ENCODE results near the gene HMCES.

Gene HMCES

DNA sequence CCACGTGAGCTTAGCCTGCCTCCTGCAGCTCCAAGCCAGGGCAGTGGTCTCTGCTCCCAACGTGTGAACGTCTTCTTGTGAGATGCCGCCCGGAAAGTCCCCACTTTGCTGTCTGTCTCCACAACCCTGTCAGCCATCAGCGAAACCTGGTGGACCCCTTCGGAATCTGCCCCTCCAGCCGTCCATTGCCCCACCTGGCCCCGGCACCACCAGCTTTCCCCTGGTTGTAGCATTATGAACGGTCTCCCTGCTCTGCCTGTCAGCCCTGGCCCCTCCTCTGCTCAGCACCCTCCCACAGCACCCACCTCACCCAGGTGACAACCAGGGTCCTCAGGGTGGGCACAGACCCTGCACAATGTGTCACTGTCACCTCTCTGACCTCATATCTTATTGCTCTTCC lies 71.1 kb downstream of the HMCES start:
- DNase-seq, result no peak

DNA sequence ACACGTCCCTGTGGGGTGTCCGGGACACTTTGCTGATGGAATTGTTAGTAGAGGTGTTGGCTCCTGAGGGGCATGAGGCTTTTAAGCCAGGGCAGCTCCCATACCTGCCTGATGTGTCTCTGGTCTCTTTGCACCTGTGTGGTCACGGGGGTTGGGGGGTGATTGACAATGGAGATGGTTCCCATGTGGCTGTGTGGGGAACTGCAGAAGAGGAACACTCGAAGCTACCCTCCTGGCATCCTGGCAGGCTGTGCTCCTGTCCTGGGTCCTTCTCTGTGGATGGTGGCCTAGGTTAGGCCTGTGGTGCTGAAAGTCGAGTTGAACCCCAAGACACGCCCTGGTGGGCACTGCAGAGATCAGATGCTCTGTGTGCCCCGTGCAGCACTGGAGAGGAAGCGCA lies 73.4 kb downstream of the HMCES start:
- DNase-seq, result no peak

DNA sequence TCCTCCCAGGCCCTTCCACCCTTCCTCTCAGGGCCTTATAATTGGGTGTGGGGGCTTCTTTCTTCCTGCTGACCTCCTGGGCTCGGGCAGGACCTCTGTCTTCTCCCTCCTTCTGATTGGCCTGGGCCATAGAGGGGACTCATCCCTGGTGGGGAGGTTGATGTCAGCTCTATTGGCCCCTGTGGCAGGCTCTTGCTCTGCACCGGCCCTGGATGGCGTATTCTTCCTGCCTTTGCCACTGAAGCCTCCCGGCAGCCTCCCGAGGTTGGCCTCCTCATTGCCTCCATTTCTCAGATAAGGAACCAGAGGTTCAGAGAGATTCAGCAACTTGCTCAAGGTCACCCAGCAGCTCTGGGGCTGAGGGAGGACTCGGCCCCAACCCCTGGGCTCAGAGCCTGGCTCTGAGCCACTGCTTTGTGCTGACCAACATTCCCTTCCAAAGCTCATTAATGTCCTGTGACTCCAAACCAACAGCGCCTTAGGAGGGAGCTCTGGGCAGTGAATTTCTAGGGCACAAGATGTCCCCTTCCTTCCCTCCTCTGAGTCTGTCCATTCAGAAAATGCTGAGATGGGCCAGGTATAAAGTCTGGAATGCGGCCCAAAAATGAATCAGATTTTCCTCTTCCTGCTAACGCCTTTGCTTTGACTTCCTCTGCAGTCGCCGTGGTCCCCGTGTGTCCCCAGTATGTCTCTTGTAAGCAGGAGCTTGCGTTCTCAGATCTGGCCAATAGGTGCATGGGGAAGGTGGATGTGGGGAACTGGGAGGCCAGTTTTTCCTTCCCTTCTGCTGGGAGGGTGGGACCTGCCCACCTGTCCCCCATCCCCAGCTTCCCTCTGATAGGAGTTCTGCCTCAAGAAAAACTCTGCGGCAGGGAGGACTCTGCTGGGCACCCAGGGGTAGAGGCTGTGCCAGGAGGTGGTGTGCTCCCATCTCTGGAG lies 74.2 kb downstream of the HMCES start:
- no peak for DNase-seq

DNA sequence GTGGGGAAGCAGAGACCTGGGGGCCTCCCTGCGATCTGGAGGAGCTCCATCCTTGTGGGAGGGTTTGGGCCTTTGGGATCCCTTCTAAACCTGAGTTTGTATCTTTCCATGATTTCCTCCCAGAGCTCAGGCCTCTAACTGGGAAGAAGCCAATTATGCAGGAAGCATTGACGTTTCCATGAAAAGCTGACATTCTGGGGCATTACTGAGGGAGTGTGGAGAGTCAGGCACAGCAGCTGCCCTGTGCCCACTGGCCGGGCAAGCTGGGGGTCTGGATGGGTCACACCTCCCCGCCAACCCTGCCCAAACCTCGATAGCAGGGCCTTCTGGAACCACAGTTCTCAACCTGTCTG lies 74.9 kb downstream of the HMCES start:
- no peak for DNase-seq

Measured in activated CD4-positive, alpha-beta T cell treated with anti-CD3 and anti-CD28 coated beads, Interleukin-10, Interleukin-2, amounts not matched to agents 100 ng/mL and 50 ng/mL, durations not matched to agents 16 hours and 8 hours (primary cell).